Activated naive CD4-positive, alpha-beta T cell treated with anti-CD3 and anti-CD28 coated beads, Interleukin-2, amount 50 U/mL, for 24 hours (primary cell): ENCODE results near the gene CCNK.

Experiments
- H3K27ac Mint-ChIP-seq: one replicate; pipeline ENCODE4 v1.8.0; 2021; ENCODE audit warnings: mild to moderate bottlenecking, mixed read lengths
- H3K27me3 Mint-ChIP-seq: one replicate; pipeline ENCODE4 v1.8.0; 2021; ENCODE audit warnings: mixed read lengths
- H3K36me3 Mint-ChIP-seq: one replicate; pipeline ENCODE4 v1.8.0; 2021; ENCODE audit warnings: mixed read lengths
- H3K4me1 Mint-ChIP-seq: one replicate; pipeline ENCODE4 v1.8.0; 2021; ENCODE audit warnings: mixed read lengths
- H3K4me3 Mint-ChIP-seq: one replicate; pipeline ENCODE4 v1.8.0; 2021; ENCODE audit warnings: mild to moderate bottlenecking, mixed read lengths
- H3K9me3 Mint-ChIP-seq: one replicate; pipeline ENCODE4 v1.8.0; 2021; ENCODE audit warnings: mixed read lengths

CCNK gene

GRCh38 chr14:99459481-99460100 lies 21.6 kb upstream of the CCNK start:
- Mint-ChIP-seq H3K4me3 (no peak overlapping the region), H3K4me1 (peaks cover 17% of the 10 kb centered on the region), H3K36me3 (peaks cover 30% of the 10 kb centered on the region), H3K27me3 (no peaks in the 10 kb centered on the region), H3K9me3 (no peaks in the 10 kb centered on the region), H3K27ac (no peak overlapping the region)

- no peak overlapping the region for H3K27ac Mint-ChIP-seq
- H3K4me1 Mint-ChIP-seq, result peaks cover 17% of the 10 kb centered on the region
- H3K27me3 Mint-ChIP-seq, result no peaks in the 10 kb centered on the region
- peaks cover 28% of the 10 kb centered on the region for H3K36me3 Mint-ChIP-seq
- H3K9me3 Mint-ChIP-seq, result no peaks in the 10 kb centered on the region
- H3K4me3 Mint-ChIP-seq, result no peak overlapping the region
Observed at GRCh38 chr14:99460793-99461192, 20.4 kb upstream of the CCNK start.

GRCh38 chr14:99461411-99462085 lies 19.7 kb upstream of the CCNK start:
- Mint-ChIP-seq H3K27ac (no peak overlapping the region), H3K27me3 (no peaks in the 10 kb centered on the region), H3K9me3 (no peaks in the 10 kb centered on the region), H3K36me3 (peaks cover 28% of the 10 kb centered on the region), H3K4me1 (peaks cover 23% of the 10 kb centered on the region), H3K4me3 (no peak overlapping the region)

GRCh38 chr14:99462210-99462609 lies 19.0 kb upstream of the CCNK start:
- Mint-ChIP-seq H3K27ac (no peak overlapping the region), H3K4me1 (peaks cover 27% of the 10 kb centered on the region), H3K4me3 (no peak overlapping the region), H3K36me3 (peaks cover 23% of the 10 kb centered on the region), H3K27me3 (no peaks in the 10 kb centered on the region), H3K9me3 (no peaks in the 10 kb centered on the region)

GRCh38 chr14:99463974-99464373 lies 17.2 kb upstream of the CCNK start:
- H3K27ac Mint-ChIP-seq, result no peak overlapping the region
- H3K4me1 Mint-ChIP-seq, result peaks cover 45% of the 10 kb centered on the region
- no peaks in the 10 kb centered on the region for H3K9me3 Mint-ChIP-seq
- peaks cover 19% of the 10 kb centered on the region for H3K36me3 Mint-ChIP-seq
- no peak overlapping the region for H3K4me3 Mint-ChIP-seq
- no peaks in the 10 kb centered on the region for H3K27me3 Mint-ChIP-seq

- H3K4me1 Mint-ChIP-seq, result peaks cover 58% of the 10 kb centered on the region
- peaks cover 18% of the 10 kb centered on the region for H3K36me3 Mint-ChIP-seq
- no peaks in the 10 kb centered on the region for H3K9me3 Mint-ChIP-seq
- no peaks in the 10 kb centered on the region for H3K27me3 Mint-ChIP-seq
- H3K27ac Mint-ChIP-seq, result no peak overlapping the region
- H3K4me3 Mint-ChIP-seq, result no peak overlapping the region
Observed at GRCh38 chr14:99465288-99465687, 15.9 kb upstream of the CCNK start.

- Mint-ChIP-seq H3K27me3 (no peaks in the 10 kb centered on the region), H3K36me3 (peaks cover 14% of the 10 kb centered on the region), H3K9me3 (no peaks in the 10 kb centered on the region), H3K27ac (no peak overlapping the region), H3K4me1 (peaks cover 69% of the 10 kb centered on the region), H3K4me3 (no peak overlapping the region)
Observed at GRCh38 chr14:99466758-99467157, 14.5 kb upstream of the CCNK start.

GRCh38 chr14:99467336-99468078 lies 13.7 kb upstream of the CCNK start:
- Mint-ChIP-seq H3K4me1 (peaks cover 66% of the 10 kb centered on the region), H3K27ac (no peak overlapping the region), H3K9me3 (no peaks in the 10 kb centered on the region), H3K36me3 (peaks cover 10% of the 10 kb centered on the region), H3K4me3 (no peak overlapping the region), H3K27me3 (no peaks in the 10 kb centered on the region)

GRCh38 chr14:99468081-99468480 lies 13.1 kb upstream of the CCNK start:
- H3K27me3 Mint-ChIP-seq, result no peaks in the 10 kb centered on the region
- H3K9me3 Mint-ChIP-seq, result no peaks in the 10 kb centered on the region
- peaks cover 10% of the 10 kb centered on the region for H3K36me3 Mint-ChIP-seq
- peak overlapping the region; percentile 31 for H3K27ac Mint-ChIP-seq
- H3K4me1 Mint-ChIP-seq, result peaks cover 70% of the 10 kb centered on the region
- H3K4me3 Mint-ChIP-seq, result no peak overlapping the region

- no peaks in the 10 kb centered on the region for H3K27me3 Mint-ChIP-seq
- H3K9me3 Mint-ChIP-seq, result no peaks in the 10 kb centered on the region
- H3K36me3 Mint-ChIP-seq, result peaks cover 3% of the 10 kb centered on the region
- peaks cover 69% of the 10 kb centered on the region for H3K4me1 Mint-ChIP-seq
- H3K27ac Mint-ChIP-seq, result no peak overlapping the region
- H3K4me3 Mint-ChIP-seq, result no peak overlapping the region
Observed at GRCh38 chr14:99468836-99469592, 12.2 kb upstream of the CCNK start.

- Mint-ChIP-seq H3K27me3 (no peaks in the 10 kb centered on the region), H3K4me1 (peaks cover 75% of the 10 kb centered on the region), H3K9me3 (no peaks in the 10 kb centered on the region), H3K36me3 (no peaks in the 10 kb centered on the region), H3K27ac (no peak overlapping the region), H3K4me3 (no peak overlapping the region)
Observed at GRCh38 chr14:99471731-99472130, 9.5 kb upstream of the CCNK start.

- peaks cover 74% of the 10 kb centered on the region for H3K4me1 Mint-ChIP-seq
- H3K27ac Mint-ChIP-seq, result no peak overlapping the region
- H3K4me3 Mint-ChIP-seq, result no peak overlapping the region
- H3K27me3 Mint-ChIP-seq, result no peaks in the 10 kb centered on the region
- no peaks in the 10 kb centered on the region for H3K36me3 Mint-ChIP-seq
- no peaks in the 10 kb centered on the region for H3K9me3 Mint-ChIP-seq
Observed at GRCh38 chr14:99472937-99473336, 8.3 kb upstream of the CCNK start.

- no peak overlapping the region for H3K4me3 Mint-ChIP-seq
- no peak overlapping the region for H3K27ac Mint-ChIP-seq
- H3K9me3 Mint-ChIP-seq, result no peaks in the 10 kb centered on the region
- H3K36me3 Mint-ChIP-seq, result peaks cover 2% of the 10 kb centered on the region
- H3K27me3 Mint-ChIP-seq, result no peaks in the 10 kb centered on the region
- peaks cover 74% of the 10 kb centered on the region for H3K4me1 Mint-ChIP-seq
Observed at GRCh38 chr14:99473458-99473857, 7.8 kb upstream of the CCNK start.

- Mint-ChIP-seq H3K27ac (no peak overlapping the region), H3K9me3 (no peaks in the 10 kb centered on the region), H3K4me1 (peaks cover 68% of the 10 kb centered on the region), H3K27me3 (no peaks in the 10 kb centered on the region), H3K4me3 (no peak overlapping the region), H3K36me3 (peaks cover 2% of the 10 kb centered on the region)
Observed at GRCh38 chr14:99475179-99475578, 6.0 kb upstream of the CCNK start.

- Mint-ChIP-seq H3K27ac (no peak overlapping the region), H3K9me3 (no peaks in the 10 kb centered on the region), H3K4me1 (peaks cover 63% of the 10 kb centered on the region)
Observed at GRCh38 chr14:99475660-99476059, 5.5 kb upstream of the CCNK start.

More at GRCh38 chr14:99475660-99476059, 5.5 kb upstream of the CCNK start:
- no peak overlapping the region for H3K4me3 Mint-ChIP-seq
- no peaks in the 10 kb centered on the region for H3K27me3 Mint-ChIP-seq
- H3K36me3 Mint-ChIP-seq, result peaks cover 2% of the 10 kb centered on the region
